ENCODE results near the gene TAF4. TPM values are rescaled to one million over a fixed set of nuclear protein-coding genes. Genes with fewer than 3 reads are reported as not detected.

The TAF4 gene
- total RNA-seq, 1 donor from 2014 or later = 6.5 TPM

- no peak for DNase-seq (ENCODE audit: low read depth)
- no peak overlapping the region for H3K4me3 ChIP-seq (ENCODE audit: low read depth, low read length)
- TF ChIP-seq CTCF (conservative IDR thresholded peaks at IDR 0.05; ENCODE audit: low read depth, low read length) = no peak
Measured at GRCh38 chr20:62055106-62055861, 10.4 kb downstream of the TAF4 start.

GRCh38 chr20:62054451-62054953, 11.2 kb downstream of the TAF4 start:
- no peak for DNase-seq (ENCODE audit: low read depth)
- H3K4me3 ChIP-seq (ENCODE audit: low read depth, low read length) = no peak overlapping the region
- TF ChIP-seq CTCF (conservative IDR thresholded peaks at IDR 0.05; ENCODE audit: low read depth, low read length) = no peak

- no peak overlapping the region for H3K4me3 ChIP-seq (ENCODE audit: low read depth, low read length)
- TF ChIP-seq CTCF (conservative IDR thresholded peaks at IDR 0.05; ENCODE audit: low read depth, low read length) = no peak
- no peak for DNase-seq (ENCODE audit: low read depth)
Measured at GRCh38 chr20:62053465-62054196, 12.1 kb downstream of the TAF4 start.

DNA sequence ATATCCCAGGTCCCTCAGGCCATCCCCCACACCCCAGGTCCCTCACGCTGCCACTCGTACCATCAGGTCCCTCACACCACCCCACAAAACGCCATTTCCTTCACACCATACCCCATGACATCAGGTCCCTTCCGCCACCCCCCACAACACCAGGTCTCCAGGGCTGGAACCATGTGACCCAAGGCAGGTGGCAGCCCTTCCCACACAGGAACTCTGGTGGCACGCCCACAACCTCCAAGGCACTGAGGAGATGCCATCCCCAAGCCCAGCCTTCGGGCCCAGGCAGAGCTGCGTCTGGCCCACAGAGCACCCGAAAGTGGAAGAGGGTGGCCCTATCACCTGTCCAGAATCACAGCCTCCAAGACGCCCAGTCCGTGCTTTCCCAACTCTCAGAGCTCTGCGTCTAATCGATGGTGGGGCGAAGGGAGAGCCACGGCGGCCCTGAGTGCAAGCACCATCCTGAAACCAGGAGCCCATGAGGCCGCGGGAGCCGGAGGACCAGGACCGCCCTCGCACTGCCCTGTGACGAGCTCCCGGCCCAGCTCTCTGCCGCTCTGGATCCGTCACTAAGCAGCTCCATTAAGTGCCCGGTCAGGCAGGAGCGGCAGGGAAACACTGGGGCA, 12.7 kb downstream of the TAF4 start:
- TF ChIP-seq CTCF (conservative IDR thresholded peaks at IDR 0.05; ENCODE audit: low read depth, low read length) = no peak
- DNase-seq (ENCODE audit: low read depth) = no peak
- H3K4me3 ChIP-seq (ENCODE audit: low read depth, low read length) = no peak overlapping the region

DNA sequence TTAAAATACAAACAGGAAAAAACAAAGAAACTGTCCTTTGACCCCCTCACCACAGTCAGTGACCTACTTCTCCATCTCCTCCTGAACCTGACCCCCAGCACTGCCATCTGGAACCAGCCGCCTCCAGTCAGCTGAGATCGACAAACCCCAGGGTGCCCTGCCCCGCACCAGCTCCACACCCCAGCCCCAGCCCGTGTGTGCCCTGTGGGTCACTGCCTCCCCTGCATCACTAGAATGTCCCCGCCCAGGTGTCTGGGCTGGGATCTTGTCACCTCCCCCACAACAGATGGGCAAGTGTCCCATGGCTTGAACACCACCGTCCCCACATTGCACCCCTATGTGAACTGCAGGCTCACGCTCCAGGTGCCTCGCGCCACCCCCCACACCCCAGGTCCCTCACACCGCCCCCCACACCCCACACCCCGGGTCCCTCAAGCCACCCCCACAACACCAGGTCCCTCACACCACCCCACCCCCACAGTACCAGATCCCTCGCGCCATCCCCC, 13.3 kb downstream of the TAF4 start:
- TF ChIP-seq CTCF (conservative IDR thresholded peaks at IDR 0.05; ENCODE audit: low read depth, low read length) = no peak
- no peak for DNase-seq (ENCODE audit: low read depth)
- H3K4me3 ChIP-seq (ENCODE audit: low read depth, low read length) = no peak overlapping the region

DNA sequence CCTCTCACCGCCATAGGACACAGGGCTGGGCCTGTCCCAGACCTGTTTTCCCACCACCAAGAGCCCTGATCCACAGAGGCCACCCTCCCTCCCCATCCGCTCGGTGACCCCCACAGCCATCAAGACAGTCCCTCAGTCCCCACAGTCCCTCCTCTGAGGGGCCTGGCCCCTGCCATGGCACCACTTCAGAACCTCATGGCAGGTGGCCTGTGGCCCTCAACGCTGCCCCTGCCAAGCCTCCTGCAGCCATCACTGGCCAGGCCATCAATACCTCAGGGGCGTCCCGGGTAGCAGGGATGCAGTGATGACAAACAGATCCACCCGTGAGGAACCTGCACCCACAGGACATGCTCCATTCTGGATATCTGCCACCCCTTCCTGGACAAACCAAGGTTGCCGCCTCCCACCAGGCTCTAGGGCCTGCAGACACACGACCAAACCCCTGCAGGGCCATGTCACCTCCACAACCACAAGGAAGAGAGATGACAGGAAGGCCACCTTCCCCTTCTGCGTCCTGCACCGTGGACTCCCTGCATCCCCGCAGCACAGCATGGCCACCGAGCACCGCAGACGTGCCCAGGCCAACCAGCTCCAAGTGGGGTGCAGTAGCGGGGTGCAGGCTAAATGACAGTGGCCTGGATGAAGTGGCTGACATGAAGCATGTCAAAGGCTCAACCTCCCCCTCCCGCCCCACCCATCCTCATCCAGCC, 14.0 kb downstream of the TAF4 start:
- no peak for DNase-seq (ENCODE audit: low read depth)
- TF ChIP-seq CTCF (conservative IDR thresholded peaks at IDR 0.05; ENCODE audit: low read depth, low read length) = no peak
- H3K4me3 ChIP-seq (ENCODE audit: low read depth, low read length) = no peak overlapping the region
